Activated CD4-positive, CD25-positive, alpha-beta regulatory T cell treated with anti-CD3 and anti-CD28 coated beads, Interleukin-2, amount 50 U/mL, for 24 hours (primary cell): Measurements from ENCODE around the gene SNF8.

Source experiments
- ATAC-seq, 2 donors: fragments of 150-1000 bp; cut with Tn5 transposase; one replicate each; pipeline ENCODE4 v1.10.0; 2021; ENCODE audit warnings: mild to moderate bottlenecking in 1 of 2, moderate library complexity in 1 of 2

SNF8 gene

DNA sequence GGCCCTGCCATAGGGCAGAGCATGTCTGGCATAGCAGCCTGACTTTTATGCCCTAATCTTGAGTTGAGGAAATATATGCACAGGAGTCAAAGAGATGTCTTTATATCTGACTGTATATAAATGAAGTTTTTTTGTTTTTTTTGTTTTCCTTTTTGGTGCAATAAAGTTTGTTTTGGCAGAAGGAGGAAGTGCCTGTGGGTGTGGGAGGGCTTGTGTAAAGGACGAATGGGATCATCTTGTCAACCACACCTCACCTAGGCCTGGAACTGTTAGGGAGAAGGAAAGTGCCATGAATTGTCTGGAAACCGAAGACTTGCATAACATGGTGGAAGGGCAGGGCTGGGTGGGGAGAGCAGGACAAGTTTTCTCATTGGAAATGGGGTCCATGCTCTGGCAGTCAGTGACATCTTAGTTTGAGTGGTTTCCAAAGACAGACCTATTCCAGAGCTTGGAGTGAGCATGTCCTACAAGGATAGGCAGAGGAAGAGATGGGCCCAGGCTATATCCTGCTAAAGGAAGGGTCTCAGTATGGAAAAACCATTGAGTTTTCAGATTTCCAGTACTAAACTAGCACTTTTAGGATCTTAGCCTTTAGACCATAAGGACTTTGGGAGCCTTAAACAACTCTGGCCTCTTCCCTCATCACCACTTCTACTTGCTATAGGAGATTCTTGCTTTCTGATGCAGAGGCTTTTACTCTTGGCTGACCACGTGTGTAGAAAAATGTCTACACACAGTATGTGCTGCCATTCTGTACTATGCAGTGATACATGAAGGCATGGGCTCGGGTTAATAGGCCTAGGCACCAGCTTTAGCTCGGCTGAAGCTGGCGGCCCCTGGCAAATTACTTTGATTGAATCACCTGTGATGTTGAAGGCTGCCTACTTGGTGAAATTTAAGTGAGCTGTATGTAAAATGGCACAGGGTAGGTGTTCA lies 15.5 kb downstream of the SNF8 start:
- ATAC-seq, result no peak

- ATAC-seq, result no peak
Observed at GRCh38 chr17:48927978-48928745, 16.5 kb downstream of the SNF8 start.

DNA sequence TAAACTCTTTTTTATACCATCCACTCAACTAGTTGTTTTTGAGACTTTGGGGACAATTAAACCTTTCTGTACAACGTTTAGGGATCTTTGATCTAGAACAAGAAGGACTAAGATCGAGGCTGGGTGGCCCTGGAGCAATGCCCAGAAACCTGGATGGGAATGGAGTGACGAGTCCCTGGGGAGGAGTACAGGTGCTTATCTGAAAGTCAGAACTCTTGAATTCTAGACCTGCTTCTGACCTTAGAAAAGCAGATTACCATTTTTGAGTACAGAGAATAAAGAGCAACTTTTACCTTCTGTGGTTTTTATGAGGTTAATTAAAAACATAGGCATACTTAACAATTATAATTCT lies 18.7 kb downstream of the SNF8 start:
- ATAC-seq, result no peak

GRCh38 chr17:48925251-48925990 lies 19.2 kb downstream of the SNF8 start:
- ATAC-seq, result no peak

DNA sequence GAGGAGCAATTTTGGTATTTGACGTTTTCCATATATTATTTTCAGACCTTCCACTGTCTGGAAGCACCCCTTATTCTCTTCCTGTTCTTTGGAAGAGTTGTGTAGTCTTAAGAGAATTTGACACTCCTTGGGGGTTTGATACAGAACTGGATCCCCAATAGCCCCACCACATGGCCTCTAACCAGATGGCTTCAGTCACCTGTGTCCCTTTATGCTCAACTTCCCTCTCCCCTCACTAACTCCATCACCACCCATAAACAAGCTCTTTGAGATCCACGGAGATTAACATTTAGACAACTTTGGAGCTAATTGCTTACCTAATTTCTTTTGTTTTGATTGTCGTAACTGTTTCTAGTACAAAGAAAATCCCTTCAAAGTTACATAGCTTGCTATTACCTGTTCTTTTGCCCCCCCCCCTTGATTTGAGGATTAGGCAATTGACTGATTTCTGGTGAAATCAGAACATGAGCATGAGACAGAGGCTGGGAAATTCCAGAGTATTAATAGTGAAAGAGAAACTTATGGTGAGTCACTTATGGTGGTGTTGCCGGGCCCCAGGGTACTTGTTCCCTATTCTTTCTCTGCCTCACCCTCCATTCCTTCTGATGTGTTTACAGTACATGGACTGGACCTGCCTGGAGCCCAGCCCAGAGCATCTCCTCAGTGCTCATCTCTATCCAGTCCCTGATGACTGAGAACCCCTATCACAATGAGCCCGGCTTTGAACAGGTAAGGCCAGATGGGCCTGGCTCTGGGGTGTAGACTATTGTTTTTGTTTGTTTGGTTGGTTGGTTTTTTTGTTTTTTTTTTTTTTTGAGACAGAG lies 29.0 kb downstream of the SNF8 start:
- ATAC-seq, result peak; percentile 96 to 97

- no peak for ATAC-seq
Observed at GRCh38 chr17:48912476-48912875, 32.2 kb downstream of the SNF8 start.

DNA sequence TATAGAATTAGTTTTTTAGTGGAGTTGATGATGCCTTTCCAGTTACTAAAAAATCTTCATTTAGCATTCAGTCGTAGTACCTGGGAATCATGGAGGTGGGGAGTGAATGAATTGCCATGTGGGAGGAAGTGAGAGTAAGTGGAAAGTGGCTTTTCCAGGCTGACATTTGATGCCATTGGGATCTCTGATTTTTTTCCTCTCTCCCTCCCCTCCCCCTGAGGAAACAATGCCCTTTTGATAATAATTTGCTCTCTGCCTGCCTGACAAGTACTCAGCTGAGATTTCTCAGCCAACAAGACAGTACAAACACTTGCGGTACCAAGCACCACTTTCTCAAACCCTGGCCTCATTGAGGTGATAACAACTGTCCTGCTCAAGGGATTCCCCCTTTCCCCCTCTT lies 34.3 kb downstream of the SNF8 start:
- no peak for ATAC-seq

DNA sequence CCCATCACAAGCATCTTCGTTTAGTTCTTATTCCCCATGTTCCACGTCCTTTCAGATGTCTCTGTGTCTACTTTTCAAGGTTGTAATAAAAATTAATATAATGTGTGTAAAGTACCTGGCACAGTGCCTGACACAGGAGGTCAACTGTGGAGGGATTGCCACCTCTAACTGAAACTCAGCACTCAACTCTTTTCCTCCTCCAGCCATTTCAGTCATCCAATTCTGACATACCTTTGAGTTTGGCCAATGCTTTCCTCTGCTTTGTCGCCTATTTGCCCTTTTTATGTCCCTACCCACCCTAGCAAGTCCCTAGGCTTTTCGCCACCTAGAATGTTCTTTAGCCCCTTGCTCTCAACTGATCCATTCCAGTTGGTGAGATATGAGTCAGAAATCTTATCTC lies 34.9 kb downstream of the SNF8 start:
- no peak for ATAC-seq

- ATAC-seq, result peak; percentile 57 to 58
Observed at GRCh38 chr17:48908853-48909394, 35.7 kb downstream of the SNF8 start.

DNA sequence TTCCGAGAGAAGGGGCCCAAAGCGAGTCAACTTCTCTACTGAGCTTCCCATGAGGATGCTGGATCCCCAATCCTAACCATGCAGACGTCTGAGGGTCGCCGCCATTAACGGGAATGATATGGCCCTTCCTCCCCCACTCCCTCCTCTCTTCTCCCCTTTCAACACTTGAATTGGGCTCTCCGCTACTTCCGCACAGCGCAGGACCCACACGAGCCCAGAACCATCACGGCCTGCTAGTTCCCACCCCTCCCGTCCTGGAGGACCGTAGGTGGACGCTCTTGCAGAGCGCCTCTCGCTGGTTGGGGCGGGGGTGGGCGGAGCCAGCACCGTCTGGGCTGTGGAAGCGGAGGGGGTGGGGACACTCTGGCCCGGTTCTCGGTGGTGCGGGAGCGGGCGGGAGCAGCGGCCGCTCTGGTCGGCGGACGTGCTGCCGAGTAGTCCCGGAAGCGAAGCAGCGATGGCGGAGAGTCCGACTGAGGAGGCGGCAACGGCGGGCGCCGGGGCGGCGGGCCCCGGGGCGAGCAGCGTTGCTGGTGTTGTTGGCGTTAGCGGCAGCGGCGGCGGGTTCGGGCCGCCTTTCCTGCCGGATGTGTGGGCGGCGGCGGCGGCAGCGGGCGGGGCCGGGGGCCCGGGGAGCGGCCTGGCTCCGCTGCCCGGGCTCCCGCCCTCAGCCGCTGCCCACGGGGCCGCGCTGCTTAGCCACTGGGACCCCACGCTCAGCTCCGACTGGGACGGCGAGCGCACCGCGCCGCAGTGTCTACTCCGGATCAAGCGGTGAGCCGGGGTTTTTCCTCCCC lies 36.4 kb downstream of the SNF8 start, which contains the start of gene UBE2Z:
UBE2Z (plus strand) TSS at position 361 of the 797 bp plus-strand sequence; CDS start at position 458, 97 bp downstream.
- ATAC-seq, result peak; percentile 89 to 90

DNA sequence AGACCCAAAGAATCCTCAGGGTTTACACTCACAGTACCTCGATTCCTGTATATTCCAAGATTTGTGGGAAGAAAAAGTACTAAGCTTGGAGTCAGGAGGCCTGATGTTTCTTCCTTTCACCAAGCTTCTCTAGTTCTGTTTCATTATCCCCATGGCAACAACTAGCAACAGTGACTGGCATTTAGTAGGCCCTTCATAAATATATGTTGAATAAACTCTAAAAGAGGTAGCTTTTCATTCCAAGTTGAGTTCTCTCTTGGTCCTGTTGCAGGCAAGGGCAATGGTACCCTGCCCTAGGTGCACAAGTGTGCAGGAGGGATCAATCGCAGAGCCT lies 37.0 kb downstream of the SNF8 start:
- peak; percentile 2 to 3 for ATAC-seq

- no peak for ATAC-seq
Observed at GRCh38 chr17:48905987-48906515, 38.6 kb downstream of the SNF8 start.

DNA sequence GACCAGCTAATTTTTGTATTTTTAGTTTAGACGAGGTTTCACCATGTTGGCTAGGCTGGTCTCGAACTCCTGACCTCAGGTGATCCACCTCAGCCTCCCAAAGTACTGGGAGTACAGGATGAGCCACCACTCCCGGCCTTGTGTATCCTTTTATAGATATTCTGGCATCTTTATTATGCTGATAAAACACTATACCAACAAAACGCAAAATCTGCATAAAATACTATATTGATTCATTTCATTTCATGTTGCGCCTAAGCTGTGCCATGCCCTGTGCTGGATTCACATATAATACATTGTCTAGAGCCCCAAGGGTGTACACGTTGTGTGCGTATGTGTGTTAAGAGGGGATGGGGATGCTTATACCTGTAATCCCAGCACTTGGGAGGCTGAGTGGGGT lies 40.2 kb downstream of the SNF8 start:
- no peak for ATAC-seq

DNA sequence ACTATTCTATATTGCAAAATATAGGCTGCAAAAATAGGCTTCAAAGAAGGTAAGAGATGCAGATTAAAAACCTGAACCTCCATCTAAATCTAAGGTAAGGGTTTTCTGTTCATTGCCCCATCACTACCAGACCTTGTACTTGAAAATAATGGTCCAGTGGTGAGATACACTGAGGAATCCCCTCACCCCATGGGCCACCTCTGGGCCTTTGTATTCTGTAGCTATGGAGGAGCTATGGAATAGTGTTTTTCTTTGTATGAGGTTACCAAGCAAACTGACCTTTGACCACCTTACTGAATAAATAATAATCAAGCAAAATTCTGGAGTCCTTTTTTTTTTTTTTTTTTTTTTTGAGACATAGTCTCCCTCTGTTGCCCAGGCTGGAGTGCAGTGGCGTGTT lies 41.2 kb downstream of the SNF8 start:
- no peak for ATAC-seq

DNA sequence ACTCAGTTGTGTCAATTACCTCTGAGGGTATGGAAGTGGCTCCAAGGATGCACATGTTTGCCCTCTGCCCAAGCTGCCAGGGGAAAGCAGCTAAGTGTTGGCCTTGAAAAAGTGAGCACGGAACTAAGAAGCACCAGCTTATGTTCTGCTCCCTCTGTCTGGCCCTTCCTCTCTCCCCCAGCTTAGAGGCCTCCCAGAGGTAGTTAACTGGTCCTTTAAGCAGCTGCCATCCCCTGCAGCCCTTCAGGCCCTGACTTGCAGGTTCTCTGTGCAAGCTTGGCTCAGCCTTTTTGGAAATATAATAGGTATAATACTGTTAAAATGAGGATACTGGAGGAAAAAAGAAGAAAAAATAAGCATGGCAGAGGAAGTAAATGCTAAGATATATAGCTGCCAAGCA lies 43.4 kb downstream of the SNF8 start:
- no peak for ATAC-seq

- no peak for ATAC-seq
Observed at GRCh38 chr17:48894886-48895285, 49.8 kb downstream of the SNF8 start.

- ATAC-seq, result no peak
Observed at GRCh38 chr17:48893646-48894508, 50.8 kb downstream of the SNF8 start.

- ATAC-seq, result no peak
Observed at GRCh38 chr17:48892940-48893645, 51.5 kb downstream of the SNF8 start.

GRCh38 chr17:48890086-48890485 lies 54.6 kb downstream of the SNF8 start:
- no peak for ATAC-seq
